Spleen (tissue), 11 donors: Measurements from ENCODE around the gene CLINT1. TPM values are rescaled to one million over a fixed set of nuclear protein-coding genes. Genes with fewer than 3 reads are reported as not detected.

Experiments
- DNase-seq: peaks from one replicate; pipeline ENCODE4 v3.0.0-alpha.2; 2020
- H3K27ac ChIP-seq, 8 donors: fragments of 200-600 bp; sonication (generic) in 7 of 8; 1 replicate in 4 of 8; 2 replicates in 4 of 8; pipeline versions ENCODE4 v1.5.0 to v1.8.0; 2016 to 2021; ENCODE audit warnings: inconsistent platforms in 4 of 8, mild to moderate bottlenecking in 4 of 8, moderate library complexity in 1 of 8
- H3K27me3 ChIP-seq, 7 donors: fragments of 200-600 bp; sonication (generic) in 6 of 7; replicated peaks in 1 of 7; 1 replicate in 4 of 7; 2 replicates in 3 of 7; pipeline versions ENCODE4 v1.5.0 to v1.8.0; 2016 to 2021; ENCODE audit warnings: inconsistent platforms in 3 of 7, mild to moderate bottlenecking in 1 of 7
- H3K36me3 ChIP-seq, 6 donors: fragments of 200-600 bp; sonication (generic) in 5 of 6; 1 replicate in 4 of 6; 2 replicates in 2 of 6; pipeline versions ENCODE4 v1.5.0 to v1.8.0; 2016 to 2021; ENCODE audit warnings: inconsistent platforms in 2 of 6
- H3K4me1 ChIP-seq, 6 donors: fragments of 200-600 bp; sonication (generic) in 5 of 6; 1 replicate in 3 of 6; 2 replicates in 3 of 6; pipeline versions ENCODE4 v1.5.0 to v1.8.0; 2016 to 2021; ENCODE audit warnings: inconsistent platforms in 3 of 6
- H3K4me3 ChIP-seq, 8 donors: fragments of 200-600 bp; sonication (generic) in 7 of 8; 1 replicate in 4 of 8; 2 replicates in 4 of 8; pipeline versions ENCODE4 v1.5.0 to v1.8.0; 2016 to 2021; ENCODE audit warnings: inconsistent platforms in 4 of 8, mild to moderate bottlenecking in 4 of 8, moderate library complexity in 2 of 8
- H3K9me3 ChIP-seq, 8 donors: fragments of 200-600 bp; sonication (generic) in 7 of 8; 1 replicate in 4 of 8; 2 replicates in 4 of 8; pipeline versions ENCODE4 v1.5.0 to v1.8.0; 2016 to 2021; ENCODE audit warnings: inconsistent platforms in 4 of 8
- CTCF ChIP-seq, 11 experiments: fragments of 200-600 bp in 7 of 11; fragments of 450-650 bp in 4 of 11; sonication (generic) in 4 of 11; IDR thresholded peaks in 8 of 11; conservative IDR thresholded peaks in 3 of 11; 1 replicate in 7 of 11; 2 replicates in 4 of 11; pipeline versions ENCODE4 v1.4.0 to v1.8.0; 2016 to 2021; ENCODE audit warnings: antibody characterized with exemption in 11 of 11, inconsistent platforms in 4 of 11, mild to moderate bottlenecking in 1 of 11
- POLR2A ChIP-seq, 3 donors: fragments of 450-650 bp; IDR thresholded peaks; one replicate each; pipeline ENCODE4 v1.5.1; 2017; ENCODE audit warnings: antibody characterized with exemption in 3 of 3, mild to moderate bottlenecking in 1 of 3
- POLR2AphosphoS5 ChIP-seq, 3 donors: sonication (generic); formaldehyde crosslinking; IDR thresholded peaks; one replicate each; pipeline ENCODE4 v1.5.1; 2017; ENCODE audit warnings: antibody characterized with exemption in 3 of 3
- WGBS, 5 donors: extraction: QIAGEN DNeasy Blood & Tissue Kit in 3 of 5; methylation state at CpG; one replicate each; pipeline versions ENCODE4 v1.1.5 to v1.1.7; 2013 to 2018; 5-methylcytosine and 5-hydroxymethylcytosine counted together
- intact Hi-C: fragments of 100-400 bp; cut with DNase I; formaldehyde crosslinking; loops from one replicate; pipeline ENCODE4 v1.15.0; 2023; ENCODE audit warnings: low total_unique reads
- polyA plus RNA-seq, 3 donors: library from polyadenylated mRNA; stranded (reverse); fragments of 200-250 nt; gene quantifications; one replicate each; pipeline ENCODE4 v1.2.1, GENCODE V29; 2013
- total RNA-seq, 7 donors: library from RNA; depleted of rRNA in 3 of 7; stranded (reverse); fragments of >200 nt in 3 of 7; fragmentation: NEBNext Ultra II Directional in 4 of 7; extraction: Animal tissue kit (Norgen Biotek cat#: 25700) in 4 of 7; gene quantifications; one replicate each; pipeline versions ENCODE4 v1.1.0 to v1.2.1, GENCODE V29; 2016 to 2021
- donor health status: healthy with polysubstance abuse.
- donor health status: DM: no; HTN: no; CAD: no; lungs with moderate emphysema.
- donor health status: DM: no; HTN: no; CAD: no.
- donor health status: Bipolar disorder and iron deficiency.
- donor health status: healthy.
- donor health status: DM: no; HTN: no; CAD: no.
- donor health status: DM: yes; HTN: yes; CAD: no.

CLINT1 gene
- total and polyA plus RNA-seq, 10 donors = 26.7 to 130 (median 62.4) TPM

- 82 to 96% (median 89%) methylated on average over 1 of the region's 1 CpG for WGBS, 5 donors
- H3K4me1 ChIP-seq = no peaks in the 10 kb centered on the region
- no peaks in the 10 kb centered on the region for H3K27me3 ChIP-seq
- peaks cover 0 to 86% (median 49%) of the 10 kb centered on the region in 6 donors for H3K36me3 ChIP-seq
- H3K4me3 ChIP-seq = no peak overlapping the region
- intact Hi-C loops = no loop called here
- no peak for DNase-seq
- H3K27ac ChIP-seq = no peak overlapping the region
- H3K9me3 ChIP-seq = no peaks in the 10 kb centered on the region
- TF ChIP-seq POLR2A (IDR thresholded peaks at IDR 0.05) (no peak), CTCF (IDR thresholded peaks at IDR 0.05 in 8 of 11, conservative IDR thresholded peaks at IDR 0.05 in 3 of 11) (no peak), POLR2AphosphoS5 (IDR thresholded peaks at IDR 0.05) (no peak)
These were observed 58.8 kb downstream of the CLINT1 start for GRCh38 chr5:157800137-157800536.

GRCh38 chr5:157799578-157799977 lies 59.4 kb downstream of the CLINT1 start:
- H3K27ac ChIP-seq = no peak overlapping the region
- intact Hi-C loops = no loop called here
- 89 to 98% (median 97%) methylated on average over 1 of the region's 1 CpG for WGBS, 5 donors
- no peak for TF ChIP-seq POLR2A (IDR thresholded peaks at IDR 0.05)
- TF ChIP-seq POLR2AphosphoS5 (IDR thresholded peaks at IDR 0.05) = no peak
- no peak for TF ChIP-seq CTCF (IDR thresholded peaks at IDR 0.05 in 8 of 11, conservative IDR thresholded peaks at IDR 0.05 in 3 of 11)
- H3K9me3 ChIP-seq = no peaks in the 10 kb centered on the region
- no peaks in the 10 kb centered on the region for H3K4me1 ChIP-seq
- H3K4me3 ChIP-seq = no peak overlapping the region
- H3K36me3 ChIP-seq = peaks cover 0 to 86% (median 44%) of the 10 kb centered on the region in 6 donors
- no peaks in the 10 kb centered on the region for H3K27me3 ChIP-seq
- no peak for DNase-seq

GRCh38 chr5:157793301-157793700 lies 65.6 kb downstream of the CLINT1 start:
- Histone ChIP-seq H3K27me3 (no peaks in the 10 kb centered on the region), H3K4me1 (no peaks in the 10 kb centered on the region), H3K36me3 (peaks cover 0 to 94% (median 45%) of the 10 kb centered on the region in 6 donors), H3K27ac (no peak overlapping the region), H3K9me3 (no peaks in the 10 kb centered on the region), H3K4me3 (no peak overlapping the region)
- intact Hi-C loops = no loop called here
- TF ChIP-seq CTCF (IDR thresholded peaks at IDR 0.05 in 8 of 11, conservative IDR thresholded peaks at IDR 0.05 in 3 of 11) (no peak), POLR2A (IDR thresholded peaks at IDR 0.05) (no peak), POLR2AphosphoS5 (IDR thresholded peaks at IDR 0.05) (no peak)
- 66 to 81% (median 70%) methylated on average over 4 of the region's 4 CpGs for WGBS, 5 donors
- DNase-seq = no peak

- 91 to 99% (median 97%) methylated on average over 3 of the region's 3 CpGs for WGBS, 5 donors
- Histone ChIP-seq H3K9me3 (no peaks in the 10 kb centered on the region), H3K4me1 (no peaks in the 10 kb centered on the region), H3K27ac (no peak overlapping the region), H3K36me3 (peaks cover 0 to 77% (median 36%) of the 10 kb centered on the region in 6 donors), H3K27me3 (no peaks in the 10 kb centered on the region), H3K4me3 (no peak overlapping the region)
- TF ChIP-seq CTCF (IDR thresholded peaks at IDR 0.05 in 8 of 11, conservative IDR thresholded peaks at IDR 0.05 in 3 of 11) (no peak), POLR2A (IDR thresholded peaks at IDR 0.05) (no peak), POLR2AphosphoS5 (IDR thresholded peaks at IDR 0.05) (no peak)
- DNase-seq = no peak
- intact Hi-C loops = no loop called here
These were observed 73.1 kb downstream of the CLINT1 start for GRCh38 chr5:157785801-157786200.
